Left renal cortex interstitium (tissue), 4 donors: Measurements from ENCODE around the gene GDPD5. TPM values are rescaled to one million over a fixed set of nuclear protein-coding genes. Genes with fewer than 3 reads are reported as not detected.

Experiments
- DNase-seq, 4 donors: peaks; one replicate each; pipeline ENCODE4 v3.0.0-alpha.2; 2013; ENCODE audit warnings: low read depth in 4 of 4, low spot score in 2 of 4, missing footprints in 1 of 4
- polyA plus RNA-seq, 4 donors: library from polyadenylated mRNA; unstranded; fragments of 120-200 nt; gene quantifications; one replicate each; pipeline ENCODE4 v1.2.1, GENCODE V29; 2013; ENCODE audit not compliant: insufficient read length in 4 of 4

The GDPD5 gene, protein sequence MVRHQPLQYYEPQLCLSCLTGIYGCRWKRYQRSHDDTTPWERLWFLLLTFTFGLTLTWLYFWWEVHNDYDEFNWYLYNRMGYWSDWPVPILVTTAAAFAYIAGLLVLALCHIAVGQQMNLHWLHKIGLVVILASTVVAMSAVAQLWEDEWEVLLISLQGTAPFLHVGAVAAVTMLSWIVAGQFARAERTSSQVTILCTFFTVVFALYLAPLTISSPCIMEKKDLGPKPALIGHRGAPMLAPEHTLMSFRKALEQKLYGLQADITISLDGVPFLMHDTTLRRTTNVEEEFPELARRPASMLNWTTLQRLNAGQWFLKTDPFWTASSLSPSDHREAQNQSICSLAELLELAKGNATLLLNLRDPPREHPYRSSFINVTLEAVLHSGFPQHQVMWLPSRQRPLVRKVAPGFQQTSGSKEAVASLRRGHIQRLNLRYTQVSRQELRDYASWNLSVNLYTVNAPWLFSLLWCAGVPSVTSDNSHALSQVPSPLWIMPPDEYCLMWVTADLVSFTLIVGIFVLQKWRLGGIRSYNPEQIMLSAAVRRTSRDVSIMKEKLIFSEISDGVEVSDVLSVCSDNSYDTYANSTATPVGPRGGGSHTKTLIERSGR
- 10 to 100 TPM in 2 of 4 donors, 1 to 10 TPM in 2; 6.7 to 17.4 (median 11.8) TPM for polyA plus RNA-seq

DNA sequence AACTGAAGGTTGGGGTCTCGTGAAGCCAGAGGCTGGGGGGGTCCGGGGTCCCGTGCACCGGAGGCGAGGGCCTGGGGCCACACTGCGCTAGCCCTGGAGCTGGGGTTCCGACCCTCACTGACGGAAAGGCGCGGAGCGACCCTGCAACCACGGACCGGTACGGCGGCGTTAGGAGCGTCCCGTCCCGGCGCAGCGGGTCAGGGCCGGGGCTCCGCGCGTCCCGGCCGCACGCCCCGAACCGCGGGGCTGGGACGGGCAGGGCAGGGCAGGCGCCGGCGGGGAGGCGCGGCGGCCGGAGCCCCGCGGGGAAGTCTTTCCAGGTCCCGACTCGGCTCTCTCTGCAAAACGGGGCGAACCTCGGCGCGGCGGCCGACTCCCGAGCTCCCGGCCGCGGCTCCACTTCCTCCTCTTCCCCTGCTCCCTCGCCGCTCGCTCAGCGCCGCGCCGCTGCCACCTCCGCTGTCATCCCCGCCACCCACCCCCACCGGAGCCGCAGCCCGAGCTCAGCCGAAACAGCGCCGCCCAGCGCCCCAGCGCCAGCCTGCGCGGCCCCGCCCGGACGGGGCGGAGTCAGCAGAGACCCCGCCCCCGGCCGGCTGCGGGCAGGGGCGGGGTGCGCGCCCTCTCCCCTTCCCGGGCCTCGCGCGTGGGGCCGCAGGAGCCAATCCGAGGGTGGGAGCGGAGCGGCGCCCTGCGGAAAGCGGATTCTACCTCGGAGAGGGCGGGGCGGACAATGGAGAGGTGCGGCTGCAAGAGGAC is at the start of gene GDPD5:
Gene GDPD5 (minus strand): TSS at position 509 of the 759 bp plus-strand sequence. CDS start 48,206 bp downstream, outside the sequence.
- DNase-seq = peak in 3 of 4 donors; percentile 65 to 78 (median 65)

DNA sequence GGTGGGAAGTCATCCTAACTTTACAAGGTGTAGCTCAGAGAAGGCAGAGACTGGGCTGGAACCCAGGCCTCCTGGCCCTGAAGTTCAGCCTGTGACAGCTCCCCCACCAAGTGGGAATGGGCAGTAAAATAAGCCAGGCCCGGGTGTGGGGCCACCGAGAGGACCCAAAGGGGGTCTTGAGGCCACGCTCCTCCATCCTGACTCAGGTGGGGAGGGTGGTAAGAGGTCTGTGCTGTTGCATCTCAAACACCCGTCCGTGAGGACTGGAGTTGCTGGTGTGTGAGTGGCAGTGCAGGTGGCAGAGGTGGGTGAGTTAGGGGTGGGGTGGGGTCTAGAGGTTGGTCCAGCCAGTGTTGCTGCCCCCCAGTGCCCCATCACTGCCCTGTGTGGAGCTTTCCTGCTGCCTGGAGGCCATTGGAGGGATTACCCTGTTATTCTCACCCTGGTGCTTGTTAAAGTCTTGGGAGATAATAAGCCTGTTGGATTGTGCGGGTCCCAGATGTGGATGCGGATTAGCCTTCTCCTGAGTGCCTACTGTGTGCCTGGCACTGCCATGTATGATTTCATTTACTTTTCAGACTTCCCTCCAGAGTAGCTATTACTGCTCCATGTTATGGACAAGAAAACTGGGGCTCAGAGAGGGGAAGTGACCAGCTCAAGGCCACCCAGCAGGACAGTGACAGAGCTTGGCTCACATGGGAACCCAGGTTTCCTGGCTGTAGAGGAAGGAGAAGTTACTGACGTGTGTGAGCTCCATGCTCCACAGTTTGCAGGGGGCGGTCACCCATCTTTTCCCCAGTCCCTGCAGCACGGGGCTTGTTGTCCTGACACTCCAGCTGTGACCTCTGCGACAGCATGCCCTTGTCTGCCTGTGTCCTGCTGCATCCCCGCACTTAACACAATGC is 49.2 kb upstream of the GDPD5 start:
- DNase-seq = no peak

DNA sequence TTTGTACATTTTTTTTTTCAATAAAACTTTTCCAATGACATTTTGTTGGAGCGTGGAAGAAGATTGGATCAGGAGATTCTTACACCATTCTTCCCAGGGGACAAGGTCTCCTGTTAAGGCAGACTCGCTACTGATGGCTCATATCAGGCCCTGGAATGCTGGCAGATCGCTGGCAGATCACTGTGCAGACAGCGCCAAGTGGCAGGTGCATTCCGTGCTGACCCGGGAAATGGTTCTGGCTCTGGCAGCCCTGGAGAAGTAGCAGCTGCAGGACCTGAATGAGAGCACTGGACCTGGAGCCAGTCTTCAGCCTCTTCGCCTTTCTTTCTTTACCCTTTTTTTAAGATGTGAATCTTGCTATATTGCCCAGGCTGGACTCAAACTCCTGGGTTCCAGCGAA is 47.0 kb upstream of the GDPD5 start:
- DNase-seq = no peak

DNA sequence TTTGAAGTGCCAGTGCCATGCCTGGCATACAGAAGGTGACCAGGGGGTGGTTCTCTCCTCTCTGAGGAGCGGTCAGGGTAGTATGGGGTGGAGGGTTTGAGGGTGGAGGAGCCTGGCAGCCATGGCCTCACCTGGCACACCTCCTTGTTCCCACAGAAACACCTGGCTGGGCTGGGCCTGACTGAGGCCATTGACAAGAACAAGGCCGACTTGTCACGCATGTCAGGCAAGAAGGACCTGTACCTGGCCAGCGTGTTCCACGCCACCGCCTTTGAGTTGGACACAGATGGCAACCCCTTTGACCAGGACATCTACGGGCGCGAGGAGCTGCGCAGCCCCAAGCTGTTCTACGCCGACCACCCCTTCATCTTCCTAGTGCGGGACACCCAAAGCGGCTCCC is 45.9 kb upstream of the GDPD5 start:
- no peak for DNase-seq

DNA sequence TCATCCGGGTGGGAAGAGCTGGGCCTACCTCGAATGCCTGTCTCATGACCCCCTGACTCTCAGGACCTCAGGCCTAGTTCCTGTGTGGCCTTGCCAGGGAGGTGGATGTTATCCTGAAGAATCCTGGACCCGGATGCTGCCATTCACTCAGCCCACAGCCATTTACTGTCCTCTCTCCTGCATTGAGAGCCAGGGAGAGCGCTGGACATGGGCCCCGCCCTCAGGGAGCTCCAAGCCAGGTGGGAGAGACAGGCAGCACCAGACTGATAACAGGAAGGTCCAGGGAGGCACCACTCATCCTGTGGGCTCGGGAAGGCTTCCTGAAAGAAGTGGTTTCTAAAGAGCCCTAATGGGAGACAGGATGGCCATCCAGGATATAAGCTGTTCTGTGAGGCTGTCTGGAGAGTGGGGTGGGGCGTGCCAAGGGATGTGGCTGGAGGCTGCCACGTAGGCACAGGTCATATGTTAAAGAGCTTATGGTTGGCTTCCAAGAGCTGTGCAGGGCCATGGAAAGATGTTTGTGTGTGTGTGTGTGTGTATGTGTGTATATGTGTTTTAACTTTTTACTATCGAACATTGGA is 44.9 kb upstream of the GDPD5 start:
- DNase-seq = no peak

DNA sequence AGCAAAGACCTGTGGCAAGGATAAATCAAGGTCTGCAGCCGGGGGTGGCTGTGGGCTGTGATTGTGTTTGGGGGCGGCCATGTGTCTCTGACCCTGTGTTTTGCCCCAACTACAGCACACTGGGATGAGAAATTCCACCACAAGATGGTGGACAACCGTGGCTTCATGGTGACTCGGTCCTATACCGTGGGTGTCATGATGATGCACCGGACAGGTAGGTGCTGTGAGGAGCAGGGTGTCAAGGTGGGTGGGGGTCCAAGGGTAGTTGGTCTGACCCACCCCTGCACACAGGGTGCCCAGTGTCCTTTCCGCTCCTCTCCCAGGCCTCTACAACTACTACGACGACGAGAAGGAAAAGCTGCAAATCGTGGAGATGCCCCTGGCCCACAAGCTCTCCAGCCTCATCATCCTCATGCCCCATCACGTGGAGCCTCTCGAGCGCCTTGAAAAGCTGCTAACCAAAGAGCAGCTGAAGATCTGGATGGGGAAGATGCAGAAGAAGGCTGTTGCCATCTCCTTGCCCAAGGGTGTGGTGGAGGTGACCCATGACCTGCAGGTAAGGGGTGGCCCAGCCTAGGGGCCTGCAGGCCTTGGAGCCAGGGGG is 43.0 kb upstream of the GDPD5 start:
- DNase-seq = no peak

DNA sequence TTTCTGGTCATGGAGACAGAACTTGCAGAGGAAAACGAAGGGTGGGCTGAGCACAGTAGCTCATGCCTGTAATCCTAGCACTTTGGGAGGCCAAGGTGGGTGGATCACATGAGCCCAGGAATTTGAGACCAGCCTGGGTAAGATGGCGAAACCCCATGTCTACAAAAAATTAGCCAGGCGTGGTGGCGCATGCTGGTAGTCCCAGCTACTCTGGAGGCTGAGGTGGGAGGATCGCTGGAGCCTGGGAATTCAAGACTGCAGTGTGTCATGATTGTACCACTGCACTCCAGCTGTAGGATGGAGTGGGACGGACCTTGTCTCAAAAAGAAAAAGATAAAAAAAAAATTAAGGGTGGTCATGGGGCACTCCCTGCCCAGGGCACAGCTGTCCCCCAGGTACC is 42.2 kb upstream of the GDPD5 start:
- DNase-seq = no peak

DNA sequence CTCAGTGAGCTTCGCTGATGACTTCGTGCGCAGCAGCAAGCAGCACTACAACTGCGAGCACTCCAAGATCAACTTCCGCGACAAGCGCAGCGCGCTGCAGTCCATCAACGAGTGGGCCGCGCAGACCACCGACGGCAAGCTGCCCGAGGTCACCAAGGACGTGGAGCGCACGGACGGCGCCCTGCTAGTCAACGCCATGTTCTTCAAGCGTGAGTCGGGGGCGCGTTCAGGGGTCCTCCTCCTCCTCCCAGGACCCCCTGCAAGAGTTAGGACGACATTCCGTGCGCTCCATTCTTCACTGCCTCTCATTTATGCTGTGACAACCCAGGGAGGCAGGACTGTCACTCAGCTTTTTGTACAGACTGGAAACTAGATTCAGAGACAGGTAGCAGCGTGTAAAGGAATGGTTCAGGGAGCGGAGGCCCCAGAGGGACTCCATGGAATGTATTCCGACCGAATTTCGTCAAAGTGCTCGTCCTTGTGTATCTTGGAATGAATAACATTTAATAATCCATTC is 41.1 kb upstream of the GDPD5 start:
- DNase-seq = no peak

DNA sequence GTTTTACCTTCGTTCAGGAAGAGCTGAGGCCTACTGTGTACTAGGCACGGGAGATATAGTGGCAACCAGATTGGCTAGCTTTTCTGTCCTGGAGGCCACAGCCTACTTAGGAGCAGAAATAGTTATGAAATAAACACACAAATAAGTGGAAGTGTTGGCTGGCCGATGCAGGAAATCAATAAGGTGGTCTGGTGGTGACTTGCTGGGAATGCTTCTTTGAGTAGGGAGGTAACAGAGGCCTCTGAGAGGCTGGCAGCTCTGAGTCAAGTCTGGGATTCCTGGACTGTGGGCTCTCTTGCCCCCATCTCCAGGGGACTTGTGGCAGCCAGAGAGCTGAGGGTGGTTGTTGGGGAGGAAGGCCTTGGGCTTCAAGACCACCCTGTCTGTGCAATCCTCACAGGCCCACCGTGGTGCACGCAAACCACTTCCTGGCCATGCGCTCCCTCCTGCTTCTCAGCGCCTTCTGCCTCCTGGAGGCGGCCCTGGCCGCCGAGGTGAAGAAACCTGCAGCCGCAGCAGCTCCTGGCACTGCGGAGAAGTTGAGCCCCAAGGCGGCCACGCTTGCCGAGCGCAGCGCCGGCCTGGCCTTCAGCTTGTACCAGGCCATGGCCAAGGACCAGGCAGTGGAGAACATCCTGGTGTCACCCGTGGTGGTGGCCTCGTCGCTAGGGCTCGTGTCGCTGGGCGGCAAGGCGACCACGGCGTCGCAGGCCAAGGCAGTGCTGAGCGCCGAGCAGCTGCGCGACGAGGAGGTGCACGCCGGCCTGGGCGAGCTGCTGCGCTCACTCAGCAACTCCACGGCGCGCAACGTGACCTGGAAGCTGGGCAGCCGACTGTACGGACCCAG is 40.4 kb upstream of the GDPD5 start:
- DNase-seq = no peak

DNA sequence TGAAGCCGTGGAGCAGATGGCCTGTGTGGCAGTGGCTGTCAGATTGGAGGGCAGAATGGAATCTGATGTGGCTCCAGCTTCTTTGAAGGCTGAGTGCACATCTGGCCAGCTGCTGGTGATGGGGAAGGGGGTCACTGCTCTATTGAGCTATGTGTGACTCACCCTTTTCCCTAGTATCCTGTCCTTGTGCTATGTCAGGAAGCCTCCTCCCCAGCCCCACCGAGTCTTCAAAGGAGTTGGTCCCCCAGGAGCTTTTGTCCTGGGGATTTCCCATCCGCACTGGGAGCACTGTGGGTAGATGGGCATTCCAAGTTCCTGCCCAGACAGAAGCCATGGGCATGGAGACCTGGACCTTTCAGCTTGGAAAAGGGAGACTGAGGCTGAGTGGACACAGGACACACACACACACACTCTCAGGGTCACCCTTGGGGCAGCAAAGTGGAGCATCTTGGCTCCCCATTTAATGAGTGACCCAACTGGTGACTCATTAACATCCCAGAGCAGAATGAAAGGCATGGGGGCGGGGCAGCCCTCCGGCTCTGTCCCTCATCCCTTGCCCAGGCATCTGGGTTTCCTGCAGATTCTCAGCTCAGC is 39.6 kb upstream of the GDPD5 start:
- DNase-seq = no peak

DNA sequence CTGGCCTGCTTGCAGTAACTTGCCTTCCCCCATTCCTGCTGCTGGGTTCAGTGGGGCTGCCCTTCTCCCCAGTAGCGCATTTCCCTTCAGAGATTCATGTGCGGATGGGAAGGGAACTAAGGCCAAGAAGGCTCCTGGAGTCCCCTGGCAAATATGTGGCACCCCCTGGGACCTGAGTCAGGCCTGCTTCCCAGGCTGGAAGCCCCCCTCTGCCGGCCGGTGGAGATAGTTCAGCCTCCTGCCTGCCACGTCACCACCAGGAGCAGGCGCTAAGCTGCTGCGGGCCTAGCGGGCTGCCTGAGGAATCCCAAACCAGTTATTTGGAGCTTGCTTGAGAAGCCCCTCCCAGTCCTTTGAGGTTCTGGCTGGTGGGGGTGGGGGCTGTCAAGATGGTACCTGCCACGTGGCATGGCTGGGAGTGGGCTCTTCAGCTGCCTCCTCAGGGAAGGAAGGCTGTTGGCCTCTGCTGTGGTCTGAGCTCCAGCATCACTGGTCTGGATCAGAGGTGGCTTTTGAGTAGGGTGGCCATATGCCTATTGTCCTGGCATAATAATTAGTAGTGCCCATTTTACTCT is 38.3 kb upstream of the GDPD5 start:
- no peak for DNase-seq

DNA sequence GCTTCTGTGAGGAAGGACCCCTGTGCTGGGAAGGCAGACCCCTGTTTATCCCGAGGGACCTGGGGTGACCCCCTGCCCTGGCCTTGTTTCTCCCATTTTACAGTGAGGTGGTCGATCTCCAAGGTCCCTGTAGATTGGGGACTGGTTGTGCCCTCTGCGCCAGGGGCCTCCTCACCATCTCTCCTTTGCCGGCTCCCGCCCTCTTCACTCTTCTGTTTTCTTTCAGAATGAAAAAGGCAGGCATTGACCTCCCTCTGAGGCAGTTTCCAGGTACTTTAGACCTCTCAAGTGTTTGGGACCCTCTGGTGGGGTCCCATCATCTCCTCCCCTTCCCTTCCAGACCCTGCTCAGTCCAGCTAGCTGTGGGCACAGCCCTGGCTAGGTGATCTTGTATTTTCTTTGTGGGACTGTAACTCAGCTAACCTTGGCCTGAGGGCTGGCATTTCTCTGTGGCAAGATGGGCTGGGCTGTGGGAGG is 37.8 kb upstream of the GDPD5 start:
- DNase-seq = no peak

DNA sequence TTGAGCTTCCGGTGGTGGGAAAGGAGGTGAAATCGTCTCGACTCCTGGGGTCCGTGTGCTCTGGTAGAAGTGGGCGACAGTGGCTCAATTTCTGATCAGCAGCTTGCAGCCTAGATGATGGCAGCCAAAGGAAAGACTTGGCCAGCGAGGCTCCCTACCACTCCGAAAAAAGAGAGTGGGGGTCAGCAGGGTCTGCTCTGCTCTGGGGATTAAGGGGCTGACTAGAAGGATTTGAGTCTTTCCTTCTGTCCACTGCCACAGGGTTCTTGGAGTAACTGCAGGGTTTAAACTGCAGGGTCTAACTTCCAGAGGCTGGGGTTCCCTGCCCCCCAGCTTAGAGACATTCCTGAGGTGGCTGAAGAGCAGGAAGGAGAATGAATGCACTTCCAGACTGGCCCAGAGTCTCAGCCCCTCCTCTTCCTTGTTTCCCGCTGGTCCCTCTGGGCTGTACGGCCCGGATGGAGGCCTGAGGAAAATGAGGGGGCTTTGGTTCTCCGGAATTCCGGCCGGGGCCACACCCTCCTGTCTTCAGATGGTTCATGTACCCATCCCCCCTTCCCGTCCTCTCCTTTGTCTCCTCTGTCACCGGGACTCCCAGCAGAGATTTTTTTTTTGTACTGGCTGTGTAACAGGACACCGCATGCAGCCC is 37.2 kb upstream of the GDPD5 start:
- no peak for DNase-seq

DNA sequence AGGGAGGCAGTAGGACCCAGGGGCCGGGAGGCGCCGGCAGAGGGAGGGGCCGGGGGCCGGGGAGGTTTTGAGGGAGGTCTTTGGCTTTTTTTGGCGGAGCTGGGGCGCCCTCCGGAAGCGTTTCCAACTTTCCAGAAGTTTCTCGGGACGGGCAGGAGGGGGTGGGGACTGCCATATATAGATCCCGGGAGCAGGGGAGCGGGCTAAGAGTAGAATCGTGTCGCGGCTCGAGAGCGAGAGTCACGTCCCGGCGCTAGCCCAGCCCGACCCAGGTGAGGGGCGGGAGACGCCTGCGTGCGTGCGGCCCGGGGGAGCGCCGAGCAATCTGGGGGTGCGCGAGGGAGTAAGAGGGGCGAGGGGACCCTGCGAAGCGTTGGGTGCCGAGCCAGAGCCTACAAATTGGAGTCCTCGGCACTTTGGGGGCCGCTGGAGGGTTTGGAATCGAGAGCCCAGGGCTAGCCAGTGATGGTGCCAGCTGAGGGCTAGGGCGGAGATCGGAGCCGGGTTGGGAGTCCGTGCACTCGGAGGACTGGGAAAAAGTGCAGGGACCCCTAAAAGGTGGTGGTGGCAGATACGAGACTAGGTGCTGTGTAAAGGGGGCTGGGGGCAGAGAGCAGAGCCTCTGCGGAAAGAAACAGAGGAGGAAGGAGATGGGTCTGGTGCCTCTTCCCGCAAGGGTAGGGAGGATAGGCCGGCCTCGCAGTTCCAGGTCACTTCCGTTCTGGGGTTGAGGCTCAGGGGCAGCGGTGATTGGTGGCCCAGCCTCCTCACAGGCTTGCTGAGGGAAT is 36.5 kb upstream of the GDPD5 start, which contains the start of gene SERPINH1:
Gene SERPINH1 (plus strand): TSS at position 206 of the 788 bp plus-strand sequence. CDS start 4,097 bp downstream, outside the sequence.
- DNase-seq = peak in 1 of 4 donors; percentile 74

DNA sequence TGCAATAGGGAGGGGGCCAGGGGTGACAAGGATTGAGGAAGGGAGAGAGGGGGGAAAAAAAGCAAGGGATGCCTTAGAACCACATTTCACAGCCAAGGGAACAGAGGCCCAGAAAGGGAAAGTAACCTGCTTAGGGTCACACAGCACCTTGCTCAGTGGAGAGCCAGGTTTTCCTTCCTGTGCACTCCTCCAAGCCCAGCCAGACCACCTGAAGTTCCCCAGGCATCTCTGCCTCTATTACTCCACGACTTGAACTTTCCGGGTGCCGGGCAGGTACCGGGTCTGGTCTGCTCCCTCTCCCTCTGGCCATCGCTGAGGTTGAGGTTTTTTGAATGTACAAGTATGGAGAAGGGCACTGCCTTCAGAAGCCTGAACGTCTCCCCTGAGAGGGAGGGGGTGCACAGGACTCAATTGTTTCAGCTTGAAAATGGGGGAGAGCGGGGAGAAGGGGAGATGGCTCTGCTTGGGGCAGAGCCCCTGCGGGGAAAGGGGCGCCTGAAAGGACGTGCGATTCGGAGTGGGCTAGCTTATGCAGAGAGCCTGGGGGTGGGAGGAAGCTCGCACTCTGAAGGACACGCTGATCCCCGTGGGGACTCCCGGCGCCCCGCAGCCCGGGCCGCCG is 35.8 kb upstream of the GDPD5 start:
- no peak for DNase-seq

DNA sequence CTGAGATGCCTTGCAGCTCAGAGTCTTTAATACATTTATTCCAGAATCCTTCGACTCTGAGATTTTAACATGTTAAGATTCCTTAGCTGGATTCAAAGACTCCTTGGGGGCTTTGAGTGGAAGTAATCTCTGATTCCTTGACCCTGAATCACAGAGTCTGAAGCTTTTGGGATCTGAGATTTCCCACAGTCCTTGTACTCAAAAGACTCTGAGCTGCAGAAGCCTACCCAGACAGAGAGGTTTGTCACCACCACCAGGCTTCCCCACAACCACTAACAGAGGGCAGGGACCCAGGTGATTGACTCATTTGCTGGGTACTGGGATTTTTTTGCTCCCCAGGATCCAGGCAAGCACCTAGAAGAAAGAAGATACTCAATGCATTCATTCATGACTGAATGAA is 34.9 kb upstream of the GDPD5 start:
- no peak for DNase-seq
